Epithelial cell of proximal tubule (primary cell): Measurements from ENCODE around the gene TMEM243. TPM values are rescaled to one million over a fixed set of nuclear protein-coding genes. Genes with fewer than 3 reads are reported as not detected.

Experiments used
- DNase-seq: peaks from one replicate; pipeline ENCODE4 v3.0.0-alpha.2; 2011; ENCODE audit warnings: low read depth
- H3K4me3 ChIP-seq: 2 replicates; pipeline ENCODE4 v1.5.1; 2011; ENCODE audit warnings: low read depth, mild to moderate bottlenecking, low read length
- total RNA-seq: library from RNA; depleted of rRNA; stranded (reverse); fragments of >200 nt; gene quantifications from 2 replicates; pipeline ENCODE4 v1.2.3, GENCODE V29; 2015
- TF ChIP-seq, protein P1 (sequence below): conservative IDR thresholded peaks from 2 replicates; pipeline ENCODE4 v1.5.1; 2012; ENCODE audit warnings: low read depth, mild to moderate bottlenecking, low read length

The TMEM243 gene
- total RNA-seq, 1 donor from 2014 or later: 37.3 TPM

DNA sequence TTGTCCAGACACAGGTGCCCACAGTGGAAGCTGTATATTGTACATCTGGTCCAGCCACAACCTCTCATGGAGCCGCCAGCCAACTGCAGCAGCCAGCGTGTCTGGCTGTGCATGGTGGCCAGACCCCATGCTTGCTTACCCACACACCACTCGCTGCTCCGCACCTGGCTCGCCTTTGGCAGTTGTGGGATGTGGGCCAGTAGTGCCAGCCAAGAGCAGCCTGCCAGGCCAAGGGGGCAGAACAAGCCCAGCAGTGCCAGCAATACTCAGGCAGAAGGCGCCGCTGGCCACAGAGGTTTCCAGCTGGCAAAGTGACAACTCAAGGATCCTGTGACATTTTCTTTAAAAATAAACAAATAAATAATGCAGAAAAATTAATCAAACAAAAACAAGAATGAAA, 11.7 kb upstream of the TMEM243 start:
- no peak overlapping the region for H3K4me3 ChIP-seq
- no peak for DNase-seq
- TF ChIP-seq, protein P1, sequence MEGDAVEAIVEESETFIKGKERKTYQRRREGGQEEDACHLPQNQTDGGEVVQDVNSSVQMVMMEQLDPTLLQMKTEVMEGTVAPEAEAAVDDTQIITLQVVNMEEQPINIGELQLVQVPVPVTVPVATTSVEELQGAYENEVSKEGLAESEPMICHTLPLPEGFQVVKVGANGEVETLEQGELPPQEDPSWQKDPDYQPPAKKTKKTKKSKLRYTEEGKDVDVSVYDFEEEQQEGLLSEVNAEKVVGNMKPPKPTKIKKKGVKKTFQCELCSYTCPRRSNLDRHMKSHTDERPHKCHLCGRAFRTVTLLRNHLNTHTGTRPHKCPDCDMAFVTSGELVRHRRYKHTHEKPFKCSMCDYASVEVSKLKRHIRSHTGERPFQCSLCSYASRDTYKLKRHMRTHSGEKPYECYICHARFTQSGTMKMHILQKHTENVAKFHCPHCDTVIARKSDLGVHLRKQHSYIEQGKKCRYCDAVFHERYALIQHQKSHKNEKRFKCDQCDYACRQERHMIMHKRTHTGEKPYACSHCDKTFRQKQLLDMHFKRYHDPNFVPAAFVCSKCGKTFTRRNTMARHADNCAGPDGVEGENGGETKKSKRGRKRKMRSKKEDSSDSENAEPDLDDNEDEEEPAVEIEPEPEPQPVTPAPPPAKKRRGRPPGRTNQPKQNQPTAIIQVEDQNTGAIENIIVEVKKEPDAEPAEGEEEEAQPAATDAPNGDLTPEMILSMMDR: no peak

DNA sequence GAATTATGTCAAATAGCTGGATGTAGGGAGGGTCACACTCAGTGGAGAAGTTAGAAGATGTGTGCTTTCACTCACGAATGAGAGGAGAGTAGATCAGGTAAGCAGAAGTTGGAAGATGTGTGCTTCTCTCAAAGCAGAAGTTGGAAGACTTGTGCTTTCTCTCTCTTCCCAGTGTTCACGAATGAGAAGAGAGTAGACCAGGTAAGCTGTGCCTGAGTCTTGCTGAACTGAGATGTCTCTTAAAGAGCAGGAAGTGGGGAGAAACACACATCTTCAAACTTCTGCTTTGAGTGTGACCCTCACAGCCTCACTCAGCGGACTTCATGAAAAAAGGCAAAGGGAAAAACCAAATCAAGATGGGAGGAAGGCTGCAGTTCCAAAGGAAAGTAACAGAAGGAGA, 7.0 kb upstream of the TMEM243 start:
- H3K4me3 ChIP-seq: no peak overlapping the region
- DNase-seq: no peak
- TF ChIP-seq, protein P1: no peak

DNA sequence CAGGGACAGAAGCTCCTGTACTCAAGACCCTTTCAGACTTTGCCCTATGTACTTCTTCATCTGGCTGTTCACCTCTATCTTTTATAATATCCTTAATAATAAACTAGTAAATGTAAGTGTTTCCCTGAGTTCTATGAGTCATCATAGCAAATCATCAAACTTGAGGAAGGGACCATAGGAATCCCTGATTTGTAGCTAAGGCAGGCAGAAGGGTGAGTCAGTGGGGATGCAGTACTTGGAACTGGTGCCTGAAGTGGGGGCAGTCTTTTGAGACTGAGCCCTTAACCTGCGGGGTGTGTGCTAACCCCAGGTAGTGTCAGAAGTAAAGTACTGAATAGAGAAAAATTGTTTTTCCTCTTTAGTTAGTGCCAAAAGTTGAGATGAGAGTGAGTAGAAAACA, 6.2 kb upstream of the TMEM243 start:
- no peak overlapping the region for H3K4me3 ChIP-seq
- TF ChIP-seq, protein P1: peak; percentile 35
- DNase-seq: peak; percentile 69

DNA sequence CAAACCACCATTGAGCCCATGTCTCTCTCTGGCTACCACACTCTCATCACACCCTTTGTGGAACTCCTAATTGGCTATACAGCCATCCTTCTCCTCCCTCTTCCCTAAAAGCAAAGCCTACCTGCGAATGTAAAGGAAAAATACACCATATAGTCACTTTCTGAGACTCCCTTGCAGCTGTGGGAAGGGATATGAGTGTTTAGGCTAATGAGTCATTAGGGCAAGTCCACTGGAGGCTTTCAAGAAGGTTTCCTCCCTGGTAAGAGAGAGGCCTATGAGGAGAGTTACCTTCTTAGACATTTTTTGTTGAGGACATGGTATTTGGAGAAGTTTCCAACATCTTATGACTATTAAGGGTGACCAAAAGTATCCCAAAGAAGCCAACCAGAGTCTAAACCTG, 4.1 kb upstream of the TMEM243 start:
- TF ChIP-seq, protein P1: no peak
- no peak overlapping the region for H3K4me3 ChIP-seq
- DNase-seq: no peak

DNA sequence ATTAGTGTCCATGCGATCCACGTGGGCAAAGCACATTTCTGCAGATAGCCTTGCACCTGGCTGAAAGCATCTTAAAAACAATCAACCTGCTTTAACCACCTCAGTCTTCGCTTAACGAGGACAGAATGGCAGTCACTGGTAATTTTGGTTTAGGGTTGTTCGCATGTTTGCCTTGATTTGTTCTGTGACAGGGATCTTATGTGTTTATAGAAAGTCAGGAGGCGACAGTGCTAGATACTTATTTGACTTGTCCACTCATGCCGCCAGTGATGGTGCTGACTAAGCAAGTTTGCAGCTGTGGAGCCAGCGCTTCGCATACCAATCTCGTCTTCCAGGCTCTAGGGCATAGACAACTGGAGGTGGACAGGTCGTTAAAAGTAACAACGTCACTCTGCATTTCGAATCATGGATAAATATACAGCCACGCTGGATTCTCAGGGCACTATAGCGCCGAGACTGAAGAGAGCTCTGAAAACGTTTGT, 1.2 kb upstream of the TMEM243 start:
- no peak for DNase-seq
- TF ChIP-seq, protein P1: no peak
- H3K4me3 ChIP-seq: peak overlapping the region; percentile 83

DNA sequence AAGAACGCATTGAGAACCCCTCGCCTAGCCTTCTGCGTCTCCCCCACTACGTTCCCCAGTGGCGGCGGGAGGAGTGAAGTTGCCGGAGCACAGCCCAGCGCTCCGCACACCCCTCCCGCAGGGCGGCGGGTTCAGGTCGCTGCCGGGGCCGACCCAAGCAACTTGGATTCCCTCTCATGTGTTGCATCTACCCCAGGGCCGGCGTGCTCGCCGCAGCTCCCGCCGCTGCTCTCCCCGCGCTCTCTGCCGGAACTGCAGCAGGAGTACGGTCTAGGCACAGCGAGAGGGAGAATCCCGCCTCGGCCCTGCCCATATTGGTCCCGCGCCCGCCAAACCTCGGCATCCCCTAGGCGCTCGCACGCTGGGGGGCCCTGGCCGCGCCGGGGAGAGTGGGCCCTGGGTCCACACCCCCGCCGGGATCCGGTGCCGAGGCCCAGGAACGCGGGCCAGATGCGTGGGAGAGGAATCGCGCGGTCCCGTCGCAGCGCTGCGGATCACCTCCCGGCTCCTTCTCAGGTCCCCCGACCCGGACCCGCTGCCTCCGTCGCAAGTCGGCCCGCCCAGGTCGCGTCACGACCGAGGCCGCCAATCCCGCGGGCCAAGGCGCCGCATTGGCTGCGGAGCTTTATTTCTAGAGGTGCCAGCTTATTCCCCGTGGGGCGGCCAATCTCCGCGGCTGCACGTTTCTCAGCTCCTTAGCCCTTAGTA, 648 bp upstream of the TMEM243 start:
- peak overlapping the region; percentile 83 for H3K4me3 ChIP-seq
- DNase-seq: no peak
- TF ChIP-seq, protein P1: no peak

DNA sequence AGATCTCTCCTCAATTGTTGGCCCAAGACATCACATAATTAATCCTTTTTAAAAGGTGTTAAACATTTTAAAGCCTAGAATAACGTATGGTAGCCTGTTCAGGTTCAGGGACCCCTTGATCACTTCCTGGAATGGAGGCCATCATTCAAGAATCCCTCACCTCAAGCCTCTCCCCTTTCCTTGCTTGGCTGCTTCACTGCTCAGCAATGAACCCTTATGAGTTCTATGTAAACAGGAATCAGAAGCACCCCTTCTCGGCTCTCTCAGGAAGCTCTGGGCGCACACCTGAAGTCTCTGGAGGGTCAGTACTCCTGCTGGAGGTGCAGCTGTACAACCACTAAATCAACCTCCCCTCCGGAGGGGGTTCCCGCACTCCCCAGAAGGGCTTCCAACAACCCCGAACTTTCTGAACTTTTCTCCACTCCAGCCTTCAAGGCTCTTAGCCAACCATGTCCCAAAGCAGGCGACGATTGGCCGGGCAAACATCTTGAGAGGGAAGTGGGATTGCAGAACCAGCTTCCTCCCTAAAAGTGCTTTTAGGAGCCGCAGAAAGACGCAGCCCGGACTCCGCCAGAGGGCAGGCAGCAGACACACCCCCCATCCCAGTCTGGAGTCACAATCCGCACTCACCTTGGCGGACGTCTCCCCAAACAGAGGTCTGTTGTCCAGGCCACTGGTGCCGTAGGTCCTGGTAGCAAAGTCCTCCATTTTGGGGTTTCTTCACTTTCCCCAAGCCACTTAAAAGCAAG, 562 bp downstream of the TMEM243 start:
- TF ChIP-seq, protein P1: peak; percentile 2

More for the DNA sequence above, 562 bp downstream of the TMEM243 start:
- H3K4me3 ChIP-seq: peak overlapping the region; percentile 83
- no peak for DNase-seq
